Panc1 (cell line): ENCODE measurements around the gene WTAP.

ENCODE experiments used
- CTCF ChIP-seq: fragments of 450-650 bp; IDR thresholded peaks from 2 replicates; pipeline ENCODE4 v1.5.1; 2017; ENCODE audit warnings: mild to moderate bottlenecking
- SIN3A ChIP-seq: IDR thresholded peaks from 2 replicates; pipeline ENCODE4 v1.6.1; 2012; ENCODE audit warnings: low read depth, mild to moderate bottlenecking, low read length, moderate library complexity, borderline replicate concordance; ENCODE audit not compliant: insufficient read depth
- TCF7L2 ChIP-seq: IDR thresholded peaks from 2 replicates; pipeline ENCODE4 v1.6.1; 2011; ENCODE audit warnings: mild to moderate bottlenecking, low read depth, low read length, inconsistent platforms

GRCh38 chr6:159728531-159728964, 1.2 kb downstream of the WTAP start:
- no peak for TF ChIP-seq SIN3A
- TF ChIP-seq CTCF, result no peak
- no peak for TF ChIP-seq TCF7L2
